SK-N-MC (cell line): Measurements from ENCODE around the gene POLR2F.

Experiments
- EZH2 ChIP-seq: fragments of 200-600 bp; sonication (generic); IDR thresholded peaks from one replicate; pipeline ENCODE4 v1.6.1; 2017; ENCODE audit warnings: antibody characterized with exemption
- POLR2AphosphoS5 ChIP-seq: IDR thresholded peaks from 2 replicates; pipeline ENCODE4 v1.6.1; 2012; ENCODE audit warnings: mild to moderate bottlenecking, low read depth, low read length, borderline replicate concordance

DNA sequence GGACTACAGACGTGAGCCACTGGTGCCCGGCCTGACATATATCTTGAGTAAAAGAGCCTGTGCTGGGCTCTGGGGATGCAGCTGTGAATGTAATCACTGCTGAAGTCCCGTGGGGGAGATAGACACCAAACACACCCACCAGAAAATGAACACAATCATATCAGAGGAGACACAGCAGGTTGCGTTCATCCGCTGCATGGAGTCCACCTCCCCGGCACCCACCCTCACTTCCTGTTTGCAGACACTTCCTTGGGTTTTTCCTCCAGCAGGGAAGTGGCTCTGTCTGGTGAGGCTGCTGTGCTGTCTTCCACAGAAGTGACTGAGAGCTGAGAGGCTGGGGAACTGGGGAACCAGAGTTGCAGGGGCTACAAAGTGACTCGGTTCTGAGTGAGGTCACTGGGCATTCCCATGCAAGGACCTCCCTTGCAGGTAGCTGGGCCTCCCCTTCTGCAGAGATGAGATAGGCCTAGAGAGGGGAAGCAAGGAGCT, 40.2 kb upstream of the POLR2F start:
- TF ChIP-seq EZH2: no peak
- TF ChIP-seq POLR2AphosphoS5: no peak
